ENCODE data around the gene ZFHX2. TPM values are rescaled to one million over a fixed set of nuclear protein-coding genes. Genes with fewer than 3 reads are reported as not detected.

The ZFHX2 gene
- total RNA-seq, 1 donor from 2014 or later, result 2.3 TPM

- DNase-seq (ENCODE audit: low read depth), result no peak
- Histone ChIP-seq H3K36me3 (ENCODE audit: control insufficient read depth, insufficient read depth, low read length) (peaks cover 7% of the 10 kb centered on the region), H3K4me3 (ENCODE audit: low read depth, low read length) (no peak overlapping the region), H3K27me3 (ENCODE audit: control insufficient read depth, insufficient read depth, low read length) (no peaks in the 10 kb centered on the region)
- TF ChIP-seq CTCF (IDR thresholded peaks at IDR 0.05; ENCODE audit: insufficient read depth, low read length, poor library complexity, severe bottlenecking), result peak; percentile 85
Measured at GRCh38 chr14:23562822-23563472, 11.4 kb upstream of the ZFHX2 start.

GRCh38 chr14:23561873-23562821, 10.6 kb upstream of the ZFHX2 start:
- Histone ChIP-seq H3K36me3 (ENCODE audit: control insufficient read depth, insufficient read depth, low read length) (peaks cover 7% of the 10 kb centered on the region), H3K27me3 (ENCODE audit: control insufficient read depth, insufficient read depth, low read length) (no peaks in the 10 kb centered on the region), H3K4me3 (ENCODE audit: low read depth, low read length) (no peak overlapping the region)
- TF ChIP-seq CTCF (IDR thresholded peaks at IDR 0.05; ENCODE audit: insufficient read depth, low read length, poor library complexity, severe bottlenecking), result no peak
- DNase-seq (ENCODE audit: low read depth), result no peak

GRCh38 chr14:23561259-23561658, 9.7 kb upstream of the ZFHX2 start:
- DNase-seq (ENCODE audit: low read depth), result no peak
- no peak for TF ChIP-seq CTCF (IDR thresholded peaks at IDR 0.05; ENCODE audit: insufficient read depth, low read length, poor library complexity, severe bottlenecking)
- Histone ChIP-seq H3K4me3 (ENCODE audit: low read depth, low read length) (no peak overlapping the region), H3K27me3 (ENCODE audit: control insufficient read depth, insufficient read depth, low read length) (no peaks in the 10 kb centered on the region), H3K36me3 (ENCODE audit: control insufficient read depth, insufficient read depth, low read length) (peaks cover 7% of the 10 kb centered on the region)

- no peak for TF ChIP-seq CTCF (IDR thresholded peaks at IDR 0.05; ENCODE audit: insufficient read depth, low read length, poor library complexity, severe bottlenecking)
- H3K4me3 ChIP-seq (ENCODE audit: low read depth, low read length), result no peak overlapping the region
- no peaks in the 10 kb centered on the region for H3K27me3 ChIP-seq (ENCODE audit: control insufficient read depth, insufficient read depth, low read length)
- no peak for DNase-seq (ENCODE audit: low read depth)
- peaks cover 7% of the 10 kb centered on the region for H3K36me3 ChIP-seq (ENCODE audit: control insufficient read depth, insufficient read depth, low read length)
Measured at GRCh38 chr14:23559926-23560520, 8.5 kb upstream of the ZFHX2 start.

- peak; percentile 94 for TF ChIP-seq CTCF (IDR thresholded peaks at IDR 0.05; ENCODE audit: insufficient read depth, low read length, poor library complexity, severe bottlenecking)
- no peak for DNase-seq (ENCODE audit: low read depth)
Measured at GRCh38 chr14:23559010-23559925, 7.7 kb upstream of the ZFHX2 start.

More at GRCh38 chr14:23559010-23559925, 7.7 kb upstream of the ZFHX2 start:
- Histone ChIP-seq H3K4me3 (ENCODE audit: low read depth, low read length) (no peak overlapping the region), H3K36me3 (ENCODE audit: control insufficient read depth, insufficient read depth, low read length) (peaks cover 6% of the 10 kb centered on the region), H3K27me3 (ENCODE audit: control insufficient read depth, insufficient read depth, low read length) (no peaks in the 10 kb centered on the region)

Data from kidney epithelial cell (primary cell).